Glomerular endothelial cell (primary cell): Measurements from ENCODE around the gene LAMA5. TPM values are rescaled to one million over a fixed set of nuclear protein-coding genes. Genes with fewer than 3 reads are reported as not detected.

Source experiments
- DNase-seq: peaks from one replicate; pipeline ENCODE4 v3.0.0-alpha.2; 2011; ENCODE audit warnings: low read depth, low spot score; ENCODE audit errors: extremely low read depth
- total RNA-seq: library from RNA; depleted of rRNA; stranded (reverse); fragments of >200 nt; gene quantifications from 2 replicates; pipeline ENCODE4 v1.2.3, GENCODE V29; 2015

The LAMA5 gene
- total RNA-seq, 1 donor from 2014 or later, result 453 TPM

GRCh38 chr20:62371588-62372041 is 4.5 kb upstream of the LAMA5 start:
- no peak for DNase-seq

- no peak for DNase-seq
Observed at GRCh38 chr20:62370807-62371587, 3.9 kb upstream of the LAMA5 start.

DNA sequence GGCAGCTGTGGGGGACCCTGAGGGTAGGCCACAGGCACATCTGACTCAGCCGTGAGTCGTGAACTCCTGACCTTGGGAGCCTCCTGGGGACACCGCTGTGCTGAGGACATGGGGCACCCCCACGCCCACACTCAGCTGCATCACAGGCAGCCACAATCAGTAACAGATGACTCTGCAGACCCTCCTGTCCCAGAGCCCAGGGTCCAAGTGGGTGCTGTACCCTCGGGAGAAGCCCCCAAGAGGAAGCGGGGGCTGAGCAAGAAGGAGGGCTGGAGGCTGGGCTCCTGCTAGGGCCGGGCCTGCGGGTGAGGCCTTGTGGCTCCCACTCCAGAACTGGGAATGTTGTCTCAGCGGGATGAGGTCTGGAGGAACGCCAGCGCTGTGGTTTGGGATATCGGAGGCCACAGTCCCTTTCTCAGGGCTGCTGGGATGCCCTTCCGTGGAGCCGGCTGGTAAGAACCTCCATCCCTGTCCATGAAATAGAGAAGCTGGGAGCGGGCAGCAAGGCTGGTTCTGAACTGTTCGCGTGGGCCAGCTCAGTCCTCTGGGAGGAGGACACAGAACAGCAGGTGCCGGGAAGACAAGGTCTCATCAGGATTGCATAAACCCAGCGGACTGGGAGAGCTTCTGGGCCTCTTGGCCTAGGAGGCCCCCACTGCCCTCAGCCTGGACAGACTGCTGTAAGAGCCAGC is 3.1 kb upstream of the LAMA5 start:
- no peak for DNase-seq

DNA sequence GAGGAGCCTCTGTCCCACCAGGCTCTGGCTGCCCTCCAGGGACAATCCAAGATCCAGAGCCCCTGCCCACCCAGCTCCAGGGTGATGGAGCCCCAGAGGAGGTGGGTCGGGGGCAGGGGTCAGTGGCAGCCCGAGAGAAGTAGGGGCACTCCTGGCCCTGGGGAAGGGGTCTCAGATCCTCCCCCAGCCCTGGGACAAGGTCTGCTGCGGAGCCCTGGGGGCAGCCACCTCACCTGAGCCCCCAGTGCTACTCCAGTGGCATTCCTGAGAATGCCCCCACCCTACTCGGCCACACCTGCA is 2.7 kb upstream of the LAMA5 start:
- DNase-seq, result no peak

DNA sequence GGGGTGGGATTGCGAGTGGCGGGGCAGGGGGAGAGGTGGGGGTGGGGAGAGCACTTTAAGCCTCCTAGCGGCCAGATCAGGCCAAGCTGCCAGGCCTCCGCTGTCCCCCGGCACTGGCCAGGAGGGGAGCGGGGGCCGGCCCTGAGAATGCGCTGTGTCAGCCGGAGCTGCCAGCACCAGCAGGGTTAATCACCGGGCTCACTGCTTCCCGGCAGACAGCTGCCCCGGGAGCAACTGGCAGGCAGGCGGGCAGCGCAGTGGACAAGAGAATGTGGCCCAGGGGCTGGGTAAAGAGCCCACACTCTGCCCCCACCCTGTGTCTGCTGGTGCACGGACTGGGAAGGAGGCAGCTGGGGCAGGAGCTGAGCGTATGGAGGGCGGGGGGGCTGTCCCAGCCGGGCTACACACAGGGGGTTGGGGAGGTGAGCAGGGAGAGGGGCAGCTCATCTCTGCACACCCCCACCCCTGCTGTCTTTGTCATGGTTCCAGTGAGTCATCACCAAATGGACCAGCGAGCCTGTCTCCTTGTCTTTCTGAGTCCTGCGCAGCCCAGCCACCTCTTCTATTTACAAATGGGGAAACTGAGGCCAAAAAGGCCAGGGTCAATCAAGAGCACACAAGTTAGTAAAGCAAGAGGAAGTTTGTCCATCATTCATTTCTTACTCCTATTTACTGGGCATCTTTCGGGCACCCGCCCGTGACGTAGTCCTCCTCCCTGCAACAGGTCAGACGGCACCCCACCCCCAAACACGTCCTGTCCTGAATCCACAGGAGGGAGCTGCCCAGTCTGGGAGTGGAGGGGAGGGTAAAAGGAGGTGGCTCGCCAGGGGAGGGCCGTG is 2.1 kb upstream of the LAMA5 start:
- DNase-seq, result no peak

DNA sequence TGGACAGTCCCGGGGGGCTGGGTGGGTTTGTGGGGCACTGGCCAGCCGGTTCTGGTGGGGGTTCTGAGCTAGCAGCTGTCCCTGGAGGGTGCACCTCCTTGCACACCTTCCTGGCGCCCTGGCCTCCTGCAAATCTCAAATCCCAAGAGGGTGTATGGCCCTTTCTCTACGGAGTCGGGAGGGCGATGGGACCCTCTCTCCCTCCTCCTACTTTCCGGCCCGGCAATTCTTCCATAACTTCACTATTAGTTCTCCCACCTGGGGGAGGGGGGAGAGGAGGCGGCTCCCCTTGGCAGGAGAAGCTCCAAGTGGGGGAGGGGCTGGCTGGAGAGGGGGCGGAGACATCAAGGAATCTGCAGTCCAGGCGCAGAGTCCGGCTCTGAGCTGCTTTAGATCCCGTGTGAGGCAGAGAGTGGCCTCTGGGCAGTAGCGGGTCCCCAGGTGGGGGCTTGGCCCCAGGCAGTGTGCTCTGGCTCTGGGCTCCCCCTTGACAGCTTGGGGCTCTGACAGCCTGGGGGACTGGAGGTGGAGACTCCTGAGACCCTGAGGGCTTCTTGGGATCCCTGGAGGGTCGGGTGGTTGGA is 1.4 kb upstream of the LAMA5 start:
- no peak for DNase-seq

DNA sequence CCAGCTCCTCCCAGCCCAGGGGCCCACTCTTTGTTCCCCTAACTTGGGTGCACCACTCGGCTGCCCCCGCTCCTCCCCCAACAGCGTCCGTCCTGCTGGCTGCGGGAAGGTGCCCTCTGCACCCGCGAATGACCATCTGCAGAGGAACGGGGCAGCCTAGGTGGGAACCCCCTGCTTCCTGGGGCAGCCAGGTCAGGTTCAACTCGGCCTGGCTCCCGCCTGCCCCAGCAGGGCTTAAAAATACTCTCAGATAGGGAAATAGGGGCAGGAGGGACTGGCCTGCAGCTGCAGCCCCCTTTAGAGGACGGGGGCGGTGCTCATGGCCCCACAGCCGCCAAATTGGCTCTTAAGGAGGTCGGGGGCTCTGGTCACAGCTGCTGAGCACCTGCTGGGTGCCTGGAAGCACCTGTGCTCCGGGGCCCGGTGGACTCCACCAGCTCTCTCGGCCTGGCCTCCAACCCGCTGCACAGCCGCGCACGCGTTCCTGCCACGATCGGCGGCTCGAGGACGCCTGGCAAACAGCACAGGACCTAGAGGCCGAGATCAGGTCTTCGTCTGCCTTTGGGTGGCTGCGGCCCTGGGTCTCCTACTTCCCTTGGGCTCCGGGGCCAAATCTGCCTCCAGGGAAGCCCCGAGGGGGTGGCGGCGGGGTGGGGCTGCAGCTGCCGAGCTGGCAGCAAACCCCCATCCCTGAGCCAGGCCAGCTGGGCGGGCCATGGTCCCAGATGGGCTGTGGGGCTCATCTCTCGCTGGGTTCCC is 700 bp upstream of the LAMA5 start:
- no peak for DNase-seq

GRCh38 chr20:62366370-62367135 is 559 bp downstream of the LAMA5 start:
- no peak for DNase-seq

DNA sequence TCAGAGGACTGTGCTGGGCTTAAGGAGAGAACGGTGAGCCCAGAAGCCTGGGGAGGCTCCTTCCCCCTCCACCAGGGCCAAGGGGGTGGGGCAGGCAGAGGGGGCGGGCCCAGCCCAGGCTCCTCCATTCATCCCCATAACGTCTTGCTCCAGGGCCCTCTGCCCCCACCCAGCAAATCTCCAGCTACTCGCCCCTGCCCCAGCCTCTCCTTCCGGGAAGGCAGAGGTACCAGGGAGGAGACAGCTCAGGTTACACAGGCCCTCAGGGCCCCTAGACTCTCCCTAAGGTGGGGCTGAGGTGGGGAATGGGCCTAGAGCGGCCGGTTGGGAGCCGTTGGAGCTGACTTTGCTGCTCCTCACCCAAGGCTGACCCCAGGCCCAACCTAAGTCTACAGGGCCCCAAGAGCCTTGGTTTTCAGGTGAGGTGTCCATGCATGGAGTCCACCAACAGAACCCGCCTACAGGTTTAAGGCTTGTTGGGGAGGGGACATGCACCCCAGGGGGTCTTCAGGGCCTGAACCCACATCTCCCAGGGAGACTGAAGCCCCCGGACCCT is 1.2 kb downstream of the LAMA5 start:
- no peak for DNase-seq

- no peak for DNase-seq
Observed at GRCh38 chr20:62364911-62365736, 2.0 kb downstream of the LAMA5 start.

DNA sequence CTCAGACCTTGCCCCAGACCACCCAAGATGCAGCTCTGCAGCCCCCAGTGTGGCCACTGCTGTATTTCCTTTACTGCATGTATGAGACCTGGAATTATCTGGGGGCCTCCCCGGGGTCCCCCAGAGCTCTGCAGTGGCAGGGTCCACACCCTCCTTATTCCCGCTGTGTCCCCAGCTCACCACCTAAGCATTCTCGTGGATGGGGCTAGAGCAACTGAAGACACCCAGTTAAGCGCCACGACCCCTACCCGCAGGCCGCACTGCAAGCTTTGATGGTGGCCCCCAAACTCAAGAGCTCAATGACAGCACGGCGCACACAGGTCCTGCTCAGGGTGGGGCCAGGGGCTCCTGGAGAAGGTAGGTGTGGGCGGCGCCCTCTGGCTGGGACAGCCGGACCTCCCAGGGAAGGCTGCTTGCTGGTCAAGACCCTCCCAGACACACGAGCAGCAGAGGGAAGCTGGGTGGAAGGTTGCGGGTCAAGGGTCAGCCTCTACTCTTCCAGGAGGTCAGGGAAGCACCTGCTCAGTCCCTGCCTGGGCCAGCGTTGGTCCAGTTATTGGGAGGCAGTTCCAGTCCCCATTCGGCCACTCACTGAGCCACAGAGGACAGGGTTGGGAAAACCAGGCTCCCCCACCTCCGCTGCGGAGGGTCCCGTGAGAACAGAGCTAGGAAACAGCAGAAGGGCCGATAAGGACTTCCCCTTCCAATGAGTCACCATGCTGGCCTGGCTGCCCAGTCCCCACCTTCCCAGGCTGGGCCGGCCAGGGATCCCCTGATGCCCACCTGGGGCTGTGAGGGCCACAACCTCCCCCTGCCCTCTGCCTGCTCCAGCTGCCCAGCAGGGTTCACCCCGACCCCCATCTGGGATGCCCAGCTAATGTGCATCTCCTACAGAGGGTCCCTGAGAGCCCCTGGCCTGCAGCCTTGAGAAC is 2.9 kb downstream of the LAMA5 start:
- no peak for DNase-seq

DNA sequence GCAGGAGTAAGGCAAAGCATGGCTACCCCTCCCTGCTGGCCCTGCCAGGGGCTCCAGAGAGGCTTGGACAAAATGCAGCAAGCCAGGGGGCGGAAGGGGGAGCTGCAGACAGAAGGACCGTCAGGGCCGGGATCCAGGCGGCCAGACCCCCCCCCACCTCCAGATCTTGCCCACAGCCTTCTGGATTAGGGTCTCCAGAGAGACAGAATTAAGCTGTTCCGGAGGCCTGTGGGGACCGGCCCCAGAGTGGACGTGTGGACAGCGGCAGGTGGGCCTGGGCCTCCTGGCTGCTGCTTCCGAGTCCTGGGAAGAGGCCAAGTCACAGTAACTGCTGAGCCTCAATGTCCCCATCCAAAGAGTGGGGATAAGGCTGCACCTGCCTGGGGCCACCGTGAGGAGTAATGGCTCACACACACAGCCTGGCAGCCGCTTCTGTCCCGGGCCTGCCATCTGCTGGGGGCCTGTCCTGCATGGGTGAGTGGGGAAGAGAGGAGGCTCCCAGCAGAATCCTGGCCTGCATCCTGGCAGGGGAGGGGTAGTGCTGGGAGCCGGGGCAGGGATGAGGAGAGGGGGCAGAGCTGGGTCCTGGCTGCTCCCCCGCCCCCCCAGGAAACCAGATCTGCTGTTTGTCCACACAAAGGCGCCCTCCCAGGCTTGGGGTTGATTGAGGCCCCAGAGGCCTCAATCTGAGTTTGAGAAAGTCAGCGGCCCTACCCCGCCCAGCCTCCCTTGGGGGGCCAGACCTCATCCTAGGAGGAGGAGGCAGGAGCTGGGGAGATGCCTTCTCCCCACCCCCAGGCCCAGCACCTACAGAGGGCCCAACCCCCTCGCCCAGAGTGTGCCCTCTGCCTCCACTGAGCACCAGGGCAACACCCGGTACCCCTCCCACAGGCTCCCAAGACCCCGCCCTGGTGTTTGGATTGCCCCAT is 3.9 kb downstream of the LAMA5 start:
- no peak for DNase-seq

DNA sequence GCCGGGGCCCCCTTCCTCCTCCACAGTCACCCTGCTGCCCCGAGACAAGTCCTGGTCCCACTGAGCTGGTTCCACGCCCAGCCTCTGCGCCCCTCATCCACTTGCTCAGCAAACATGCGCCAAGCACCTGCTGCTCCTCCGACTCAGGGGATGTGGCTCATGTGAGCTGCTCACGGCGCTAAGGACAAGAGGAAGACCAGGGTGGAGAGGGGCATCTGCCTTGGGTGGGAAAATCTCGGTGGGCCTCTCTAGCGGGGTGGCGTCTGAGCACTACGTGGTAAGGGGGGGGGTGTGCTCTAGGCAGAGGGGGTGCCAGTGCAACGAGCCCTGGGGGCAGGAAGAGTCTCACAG is 4.5 kb downstream of the LAMA5 start:
- no peak for DNase-seq

- DNase-seq, result no peak
Observed at GRCh38 chr20:62361799-62362589, 5.1 kb downstream of the LAMA5 start.

DNA sequence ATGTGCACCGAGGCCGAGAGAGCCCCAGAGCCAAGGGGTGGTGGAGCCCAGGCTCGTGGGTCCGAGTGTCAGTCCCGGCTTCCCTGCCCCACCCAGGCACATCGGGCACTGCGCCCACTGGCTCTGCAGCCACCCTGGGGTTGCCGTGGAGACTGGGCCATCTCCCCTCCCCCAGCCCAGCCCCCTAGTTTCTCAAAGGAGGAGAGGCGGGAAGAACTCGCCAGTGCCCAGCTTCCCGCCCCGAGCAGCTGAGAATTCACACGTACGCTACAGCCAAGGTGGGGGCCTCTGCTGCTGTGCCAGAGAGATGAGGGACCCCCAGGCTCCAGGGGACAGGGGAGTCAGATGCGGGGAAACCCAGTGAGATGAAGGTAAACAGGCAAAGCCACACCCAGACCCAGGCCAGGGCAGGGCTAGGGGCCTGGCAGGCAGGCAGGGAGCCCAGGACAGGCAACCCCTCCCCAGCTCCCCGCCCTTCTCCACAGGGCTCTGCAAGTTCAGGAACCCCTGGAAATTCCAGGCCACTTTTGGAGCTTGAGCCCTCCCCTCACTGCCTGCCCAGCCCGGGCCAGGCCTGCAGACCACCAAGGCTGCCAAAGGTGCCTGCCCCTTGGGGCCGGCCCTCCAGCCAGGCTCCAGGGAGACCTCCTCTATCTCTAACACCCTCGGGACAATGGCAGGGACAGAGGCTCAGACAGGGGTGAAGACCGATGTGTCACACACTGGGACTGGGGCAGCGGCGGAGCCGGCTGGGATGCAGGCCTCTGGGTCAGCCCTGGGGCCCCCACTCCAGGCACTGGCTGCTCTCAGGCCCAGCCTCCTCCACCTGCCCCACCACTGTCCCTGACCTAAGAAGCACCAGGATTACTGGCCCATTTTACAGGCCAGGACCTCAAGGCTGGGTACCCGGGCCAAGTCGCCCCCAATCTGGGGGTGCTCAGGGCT is 6.0 kb downstream of the LAMA5 start:
- DNase-seq, result no peak
